Panc1 (cell line): ENCODE data around the gene SPATA24.

ENCODE experiments used
- POLR2AphosphoS5 ChIP-seq: IDR thresholded peaks from 2 replicates; pipeline ENCODE4 v1.6.1; 2012; ENCODE audit warnings: mild to moderate bottlenecking, low read depth, low read length, moderate library complexity
- TF ChIP-seq, protein P1 (sequence below): fragments of 450-650 bp; IDR thresholded peaks from 2 replicates; pipeline ENCODE4 v1.5.1; 2017; ENCODE audit warnings: mild to moderate bottlenecking
- TF ChIP-seq, protein P2 (sequence below), 2 experiments: IDR thresholded peaks; 2 replicates each; pipeline ENCODE4 v1.6.1; 2011 to 2012; ENCODE audit warnings: low read depth in 2 of 2, control low read depth in 1 of 2, low read length in 1 of 2, mild to moderate bottlenecking in 1 of 2, moderate library complexity in 1 of 2; ENCODE audit not compliant: insufficient read depth in 1 of 2

DNA sequence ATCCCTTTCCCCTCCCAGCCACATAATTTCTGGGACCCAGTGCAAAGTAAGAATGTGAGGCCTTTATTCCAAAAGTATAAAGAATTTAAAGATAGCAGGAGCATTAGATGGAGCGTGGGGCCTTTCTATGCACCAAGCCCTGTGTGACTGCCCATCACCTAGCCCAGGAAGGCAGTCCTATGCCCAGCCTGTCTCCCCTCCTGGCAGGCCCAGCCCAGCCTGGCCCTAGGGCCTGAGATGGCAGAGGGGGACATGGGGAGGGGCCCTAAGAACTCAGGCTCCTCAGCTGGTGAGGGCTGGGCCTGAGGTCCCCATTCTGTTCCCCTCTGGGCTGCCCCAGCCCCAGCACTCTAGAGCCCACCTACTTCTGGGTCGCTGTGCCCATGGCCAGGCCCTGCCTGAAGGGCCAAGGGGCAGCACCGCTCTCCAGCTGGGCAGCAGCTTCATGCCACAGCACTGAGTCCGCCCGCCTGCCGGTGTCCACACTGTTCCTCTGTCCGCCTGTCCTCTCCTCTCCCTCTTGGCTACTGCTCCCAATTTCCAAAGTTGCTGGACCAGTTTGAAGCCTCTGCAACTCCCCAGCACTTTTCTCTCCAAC, 19.8 kb downstream of the SPATA24 start:
- TF ChIP-seq, protein P1, sequence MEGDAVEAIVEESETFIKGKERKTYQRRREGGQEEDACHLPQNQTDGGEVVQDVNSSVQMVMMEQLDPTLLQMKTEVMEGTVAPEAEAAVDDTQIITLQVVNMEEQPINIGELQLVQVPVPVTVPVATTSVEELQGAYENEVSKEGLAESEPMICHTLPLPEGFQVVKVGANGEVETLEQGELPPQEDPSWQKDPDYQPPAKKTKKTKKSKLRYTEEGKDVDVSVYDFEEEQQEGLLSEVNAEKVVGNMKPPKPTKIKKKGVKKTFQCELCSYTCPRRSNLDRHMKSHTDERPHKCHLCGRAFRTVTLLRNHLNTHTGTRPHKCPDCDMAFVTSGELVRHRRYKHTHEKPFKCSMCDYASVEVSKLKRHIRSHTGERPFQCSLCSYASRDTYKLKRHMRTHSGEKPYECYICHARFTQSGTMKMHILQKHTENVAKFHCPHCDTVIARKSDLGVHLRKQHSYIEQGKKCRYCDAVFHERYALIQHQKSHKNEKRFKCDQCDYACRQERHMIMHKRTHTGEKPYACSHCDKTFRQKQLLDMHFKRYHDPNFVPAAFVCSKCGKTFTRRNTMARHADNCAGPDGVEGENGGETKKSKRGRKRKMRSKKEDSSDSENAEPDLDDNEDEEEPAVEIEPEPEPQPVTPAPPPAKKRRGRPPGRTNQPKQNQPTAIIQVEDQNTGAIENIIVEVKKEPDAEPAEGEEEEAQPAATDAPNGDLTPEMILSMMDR: no peak
- no peak for TF ChIP-seq POLR2AphosphoS5
- TF ChIP-seq, protein P2, sequence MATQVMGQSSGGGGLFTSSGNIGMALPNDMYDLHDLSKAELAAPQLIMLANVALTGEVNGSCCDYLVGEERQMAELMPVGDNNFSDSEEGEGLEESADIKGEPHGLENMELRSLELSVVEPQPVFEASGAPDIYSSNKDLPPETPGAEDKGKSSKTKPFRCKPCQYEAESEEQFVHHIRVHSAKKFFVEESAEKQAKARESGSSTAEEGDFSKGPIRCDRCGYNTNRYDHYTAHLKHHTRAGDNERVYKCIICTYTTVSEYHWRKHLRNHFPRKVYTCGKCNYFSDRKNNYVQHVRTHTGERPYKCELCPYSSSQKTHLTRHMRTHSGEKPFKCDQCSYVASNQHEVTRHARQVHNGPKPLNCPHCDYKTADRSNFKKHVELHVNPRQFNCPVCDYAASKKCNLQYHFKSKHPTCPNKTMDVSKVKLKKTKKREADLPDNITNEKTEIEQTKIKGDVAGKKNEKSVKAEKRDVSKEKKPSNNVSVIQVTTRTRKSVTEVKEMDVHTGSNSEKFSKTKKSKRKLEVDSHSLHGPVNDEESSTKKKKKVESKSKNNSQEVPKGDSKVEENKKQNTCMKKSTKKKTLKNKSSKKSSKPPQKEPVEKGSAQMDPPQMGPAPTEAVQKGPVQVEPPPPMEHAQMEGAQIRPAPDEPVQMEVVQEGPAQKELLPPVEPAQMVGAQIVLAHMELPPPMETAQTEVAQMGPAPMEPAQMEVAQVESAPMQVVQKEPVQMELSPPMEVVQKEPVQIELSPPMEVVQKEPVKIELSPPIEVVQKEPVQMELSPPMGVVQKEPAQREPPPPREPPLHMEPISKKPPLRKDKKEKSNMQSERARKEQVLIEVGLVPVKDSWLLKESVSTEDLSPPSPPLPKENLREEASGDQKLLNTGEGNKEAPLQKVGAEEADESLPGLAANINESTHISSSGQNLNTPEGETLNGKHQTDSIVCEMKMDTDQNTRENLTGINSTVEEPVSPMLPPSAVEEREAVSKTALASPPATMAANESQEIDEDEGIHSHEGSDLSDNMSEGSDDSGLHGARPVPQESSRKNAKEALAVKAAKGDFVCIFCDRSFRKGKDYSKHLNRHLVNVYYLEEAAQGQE (IDR thresholded peaks at IDR 0.05; ENCODE audit: insufficient read depth in 1 of 2, low read depth in 2 of 2, low read length in 1 of 2): no peak
